ENCODE measurements around the gene CARMIL3. TPM values are rescaled to one million over a fixed set of nuclear protein-coding genes. Genes with fewer than 3 reads are reported as not detected.

CARMIL3 gene
- total and polyA plus RNA-seq, 2 of the 8 experiments (the other 6 are each of a cell fraction or from before 2014, with no cell fraction given): 6.0 to 9.0 TPM

DNA sequence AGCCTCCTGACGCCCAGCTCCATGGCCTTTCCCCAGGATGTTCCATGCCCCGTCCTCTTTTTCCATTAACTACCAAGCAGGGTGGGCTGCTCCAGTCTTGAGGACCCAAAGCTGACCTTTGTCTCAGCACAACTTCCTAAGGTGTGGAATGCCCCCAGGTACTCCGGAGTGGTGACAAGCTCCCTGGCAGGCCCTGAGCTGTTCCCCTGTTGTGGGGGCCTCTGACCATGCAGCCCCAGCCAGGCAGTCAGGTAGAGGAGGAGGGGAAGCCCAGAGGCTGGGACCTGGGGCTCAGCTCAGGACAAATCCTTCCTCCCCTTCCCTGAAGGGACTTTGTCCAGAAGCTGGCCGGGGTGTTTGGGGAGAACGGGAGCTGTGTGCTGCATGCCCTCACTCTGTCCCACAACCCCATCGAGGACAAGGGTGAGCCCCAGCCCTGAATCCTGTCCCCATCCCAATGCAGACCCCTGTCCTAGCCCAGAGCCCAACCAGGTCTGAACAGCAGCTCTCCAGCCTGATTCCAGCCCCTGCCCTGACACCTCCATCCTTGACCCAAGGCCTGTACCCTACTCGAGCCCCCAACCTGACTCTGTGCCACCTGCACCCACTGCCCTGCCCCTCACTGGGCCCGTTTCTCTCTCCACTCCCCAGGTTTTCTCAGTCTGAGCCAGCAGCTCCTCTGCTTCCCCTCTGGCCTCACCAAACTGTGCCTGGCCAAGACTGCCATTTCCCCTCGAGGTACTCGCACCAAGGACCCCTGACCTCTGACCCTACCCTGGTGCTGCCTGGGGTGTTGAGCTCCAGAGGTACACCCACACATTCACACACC, 4.4 kb downstream of the CARMIL3 start:
- no peak overlapping the region for H2AFZ ChIP-seq (ENCODE audit: low read length)
- H4K5ac ChIP-seq (ENCODE audit: insufficient read length, low read depth, low read length): no peak overlapping the region
- no peak overlapping the region for H3K23ac ChIP-seq (ENCODE audit: insufficient read length)
- H3K27ac ChIP-seq (ENCODE audit: low read depth, low read length): no peak overlapping the region
- CTCF ChIA-PET (ENCODE audit: partially characterized antibody): interaction anchor here (0.6 to 9.6 kb wide), 20 partner anchors 9 to 467 kb away, joined by 3 to 234 read pairs (median 12); partner anchors contain the start of genes DCAF11, EMC9, NRL and PCK2
- H3K36me3 ChIP-seq (ENCODE audit: control insufficient read depth in 2 of 4, insufficient read depth in 4 of 4, low read length in 3 of 4): no peaks in the 10 kb centered on the region; a peak in 1 of 8 replicates
- no peak overlapping the region for H2BK12ac ChIP-seq (ENCODE audit: low read depth, low read length)
- no peak overlapping the region for H3K4me2 ChIP-seq (ENCODE audit: insufficient read depth in 1 of 2, low read depth in 2 of 2, low read length in 2 of 2)
- no peaks in the 10 kb centered on the region for H3K27me3 ChIP-seq (replicated peaks in 1 of 4; ENCODE audit: control insufficient read depth in 3 of 4, extremely low read depth in 1 of 4, insufficient read depth in 3 of 4, low read length in 3 of 4)
- H3K4ac ChIP-seq (replicated peaks; ENCODE audit: insufficient read length, low read depth, low read length): no peak overlapping the region
- peaks cover 0 to 9% (median 6%) of the 10 kb centered on the region in 4 experiments; a peak in 5 of 7 replicates for H3K4me1 ChIP-seq (replicated peaks in 1 of 4; ENCODE audit: control insufficient read depth in 3 of 4, insufficient read depth in 4 of 4, low read length in 3 of 4)
- H2AK5ac ChIP-seq (ENCODE audit: low read depth, low read length): no peak overlapping the region
- H3K9me3 ChIP-seq (ENCODE audit: insufficient read depth in 2 of 2, low read depth in 1 of 2, low read length in 1 of 2): no peaks in the 10 kb centered on the region
- no peak overlapping the region for H3K56ac ChIP-seq (replicated peaks; ENCODE audit: insufficient read length, low read depth, low read length)
- DNase-seq (ENCODE audit: low read depth in 1 of 2, low spot score in 2 of 2) (no peak), FAIRE-seq (no peak)
- TF ChIP-seq SIX5 (IDR thresholded peaks at IDR 0.05; ENCODE audit: low read depth, low read length) (no peak), GABPA (IDR thresholded peaks at IDR 0.05; ENCODE audit: borderline replicate concordance, insufficient read depth, low read length) (no peak), CBX8 (IDR thresholded peaks at IDR 0.05; ENCODE audit: borderline replicate concordance, low read depth, low read length) (no peak), CBX5 (IDR thresholded peaks at IDR 0.05; ENCODE audit: low read depth, low read length) (no peak), ASH2L (IDR thresholded peaks at IDR 0.05; ENCODE audit: low read length) (no peak)
- TF ChIP-seq, protein P1, sequence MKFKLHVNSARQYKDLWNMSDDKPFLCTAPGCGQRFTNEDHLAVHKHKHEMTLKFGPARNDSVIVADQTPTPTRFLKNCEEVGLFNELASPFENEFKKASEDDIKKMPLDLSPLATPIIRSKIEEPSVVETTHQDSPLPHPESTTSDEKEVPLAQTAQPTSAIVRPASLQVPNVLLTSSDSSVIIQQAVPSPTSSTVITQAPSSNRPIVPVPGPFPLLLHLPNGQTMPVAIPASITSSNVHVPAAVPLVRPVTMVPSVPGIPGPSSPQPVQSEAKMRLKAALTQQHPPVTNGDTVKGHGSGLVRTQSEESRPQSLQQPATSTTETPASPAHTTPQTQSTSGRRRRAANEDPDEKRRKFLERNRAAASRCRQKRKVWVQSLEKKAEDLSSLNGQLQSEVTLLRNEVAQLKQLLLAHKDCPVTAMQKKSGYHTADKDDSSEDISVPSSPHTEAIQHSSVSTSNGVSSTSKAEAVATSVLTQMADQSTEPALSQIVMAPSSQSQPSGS (IDR thresholded peaks at IDR 0.05; ENCODE audit: low read length): no peak
- TF ChIP-seq, protein P2, sequence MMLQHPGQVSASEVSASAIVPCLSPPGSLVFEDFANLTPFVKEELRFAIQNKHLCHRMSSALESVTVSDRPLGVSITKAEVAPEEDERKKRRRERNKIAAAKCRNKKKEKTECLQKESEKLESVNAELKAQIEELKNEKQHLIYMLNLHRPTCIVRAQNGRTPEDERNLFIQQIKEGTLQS (IDR thresholded peaks at IDR 0.05; ENCODE audit: insufficient read depth, low read depth, low read length): no peak
- H3K9ac ChIP-seq (replicated peaks in 1 of 4; ENCODE audit: extremely low read depth in 1 of 4, low read depth in 3 of 4, low read length in 3 of 4): no peak overlapping the region
- H3K79me1 ChIP-seq (ENCODE audit: low read depth, low read length): no peaks in the 10 kb centered on the region
- POLR2A ChIA-PET (ENCODE audit: partially characterized antibody): interaction anchor here (0.9 to 6.5 kb wide), 11 partner anchors 13 to 104 kb away, joined by 4 to 97 read pairs (median 5); partner anchors contain the start of genes DCAF11, EMC9, NRL and PCK2
- no peaks in the 10 kb centered on the region for H3K79me2 ChIP-seq (ENCODE audit: control insufficient read depth in 1 of 2, insufficient read depth in 2 of 2, low read length in 2 of 2)
- H2BK120ac ChIP-seq (replicated peaks; ENCODE audit: low read depth, low read length): no peak overlapping the region
- no peak overlapping the region for H4K8ac ChIP-seq (ENCODE audit: extremely low read depth, insufficient read depth, low read length)
- 80% methylated on average over 10 of the region's 10 CpGs; no CpG with 5 or more reads in 1 of the 2 experiments for WGBS, 2 experiments (ENCODE audit: extremely low coverage in 1 of 2, insufficient coverage in 1 of 2, insufficient read length in 1 of 2, insufficient replicate concordance in 2 of 2, low coverage in 1 of 2, low lambda C conversion rate in 2 of 2, missing lambda C conversion rate in 1 of 2)
- no peak overlapping the region for H3K4me3 ChIP-seq (ENCODE audit: extremely low read depth in 1 of 4, insufficient read depth in 2 of 4, low read depth in 3 of 4, low read length in 4 of 4)
- H2BK20ac ChIP-seq (ENCODE audit: low read length): no peak overlapping the region
- H4K20me1 ChIP-seq (replicated peaks in 1 of 2; ENCODE audit: control insufficient read depth in 1 of 2, insufficient read depth in 2 of 2, low read length in 2 of 2): peaks cover 2% of the 10 kb centered on the region in 2 experiments
- no peak overlapping the region for H3K14ac ChIP-seq (ENCODE audit: insufficient read length)
- H3K23me2 ChIP-seq (ENCODE audit: low read depth, low read length): peaks cover 9% of the 10 kb centered on the region
- H2BK15ac ChIP-seq (ENCODE audit: low read length): no peak overlapping the region
- no peak overlapping the region for H4K91ac ChIP-seq (replicated peaks; ENCODE audit: insufficient read length, low read length)
- no peak overlapping the region for H3K18ac ChIP-seq (ENCODE audit: extremely low read depth, low read length)
- H2BK5ac ChIP-seq (ENCODE audit: low read depth, low read length): no peak overlapping the region; the same call in 1 of the 2 replicates

Measured in H1 (cell line).